Kidney (tissue), 14 donors: ENCODE data around the gene RBM39. TPM values are rescaled to one million over a fixed set of nuclear protein-coding genes. Genes with fewer than 3 reads are reported as not detected.

Experiments used
- DNase-seq, 5 donors: peaks; one replicate each; pipeline ENCODE4 v3.0.0-alpha.2; 2013 to 2020
- FAIRE-seq: peaks from 2 replicates; lab custom pipeline; 2012; peaks lifted over from hg19 to GRCh38; lab: Jason Lieb, UNC
- H3K27ac ChIP-seq, 2 donors: one replicate each; pipeline ENCODE4 v1.7.0; 2013; ENCODE audit warnings: low read depth in 2 of 2, low read length in 2 of 2, inconsistent platforms in 1 of 2
- H3K27me3 ChIP-seq: one replicate; pipeline ENCODE4 v1.7.1; 2013; ENCODE audit warnings: low read length, inconsistent platforms; ENCODE audit not compliant: control insufficient read depth, insufficient read depth
- H3K36me3 ChIP-seq, 3 donors: one replicate each; pipeline versions ENCODE4 v1.7.0 to v1.7.1; 2013; ENCODE audit warnings: low read length in 3 of 3, control low read depth in 1 of 3, inconsistent platforms in 1 of 3; ENCODE audit not compliant: insufficient read depth in 3 of 3, control insufficient read depth in 2 of 3
- H3K4me1 ChIP-seq, 3 donors: one replicate each; pipeline versions ENCODE4 v1.7.0 to v1.7.1; 2013; ENCODE audit warnings: low read length in 3 of 3, inconsistent platforms in 1 of 3, low read depth in 1 of 3; ENCODE audit not compliant: control insufficient read depth in 2 of 3, insufficient read depth in 2 of 3
- H3K4me3 ChIP-seq, 3 donors: one replicate each; pipeline versions ENCODE4 v1.7.0 to v1.8.1; 2013; ENCODE audit warnings: low read length in 3 of 3, control low read depth in 1 of 3, inconsistent platforms in 1 of 3
- H3K9ac ChIP-seq, 3 donors: one replicate each; pipeline versions ENCODE4 v1.7.0 to v1.7.1; 2013; ENCODE audit warnings: low read length in 3 of 3, control low read depth in 1 of 3, inconsistent platforms in 1 of 3
- H3K9me3 ChIP-seq, 3 donors: one replicate each; pipeline versions ENCODE4 v1.7.0 to v1.7.1; 2013; ENCODE audit warnings: low read length in 3 of 3, control low read depth in 1 of 3, inconsistent platforms in 1 of 3; ENCODE audit not compliant: control insufficient read depth in 2 of 3, insufficient read depth in 1 of 3
- CTCF ChIP-seq: IDR thresholded peaks from 3 replicates; pipeline ENCODE4 v1.5.1; 2012; ENCODE audit warnings: mild to moderate bottlenecking, moderate library complexity, borderline replicate concordance; ENCODE audit not compliant: insufficient read depth; ENCODE audit errors: extremely low read depth
- intact Hi-C: fragments of 100-400 bp; cut with DNase I; formaldehyde crosslinking; loops from one replicate; pipeline ENCODE4 v1.11.1; 2022
- polyA plus RNA-seq: library from polyadenylated mRNA; stranded (reverse); fragments of 350-450 nt; fragmentation: Illumina TruSeq; extraction: RNeasy Lipid Tissue Mini Kit (QIAGEN cat#74804); gene quantifications from one replicate; pipeline ENCODE4 v1.2.3, GENCODE V29; 2014; ENCODE audit warnings: low read depth, low replicate concordance; ENCODE audit not compliant: insufficient read depth
- total RNA-seq: library from RNA; stranded (reverse); fragmentation: NEBNext Ultra II Directional; extraction: Animal tissue kit (Norgen Biotek cat#: 25700); gene quantifications from one replicate; pipeline ENCODE4 v1.2.1, GENCODE V29; 2021
- donor health status: control.
- donor health status: control.
- donor health status: control.
- donor health status: control.
- donor health status: control.
- donor health status: DM: yes; HTN: yes; CAD: no.
- donor health status: Normal renal cell carcinoma (clear cell type).

Gene RBM39
- total and polyA plus RNA-seq, 2 donors from 2014 or later = 148 to 304 TPM

GRCh38 chr20:35710884-35711587 lies 31.0 kb downstream of the RBM39 start:
- intact Hi-C loops = no loop called here
- no peak overlapping the region for H3K9ac ChIP-seq

GRCh38 chr20:35710039-35710438 lies 32.0 kb downstream of the RBM39 start:
- no peaks in the 10 kb centered on the region for H3K9me3 ChIP-seq
- no peak for TF ChIP-seq CTCF
- no peaks in the 10 kb centered on the region for H3K4me1 ChIP-seq
- intact Hi-C loops = no loop called here
- H3K4me3 ChIP-seq = no peak overlapping the region
- FAIRE-seq (no peak), DNase-seq (no peak)
- H3K36me3 ChIP-seq = peaks cover 26 to 74% (median 42%) of the 10 kb centered on the region in 3 donors
- H3K9ac ChIP-seq = no peak overlapping the region
- H3K27ac ChIP-seq = no peak overlapping the region
- no peaks in the 10 kb centered on the region for H3K27me3 ChIP-seq

More at GRCh38 chr20:35710884-35711587, 31.0 kb downstream of the RBM39 start:
- DNase-seq = no peak
- H3K4me3 ChIP-seq = no peak overlapping the region
- FAIRE-seq = no peak
- H3K36me3 ChIP-seq = peaks cover 29 to 74% (median 45%) of the 10 kb centered on the region in 3 donors
- no peak overlapping the region for H3K27ac ChIP-seq
- no peaks in the 10 kb centered on the region for H3K9me3 ChIP-seq
- TF ChIP-seq CTCF = no peak
- no peaks in the 10 kb centered on the region for H3K4me1 ChIP-seq
- no peaks in the 10 kb centered on the region for H3K27me3 ChIP-seq

DNA sequence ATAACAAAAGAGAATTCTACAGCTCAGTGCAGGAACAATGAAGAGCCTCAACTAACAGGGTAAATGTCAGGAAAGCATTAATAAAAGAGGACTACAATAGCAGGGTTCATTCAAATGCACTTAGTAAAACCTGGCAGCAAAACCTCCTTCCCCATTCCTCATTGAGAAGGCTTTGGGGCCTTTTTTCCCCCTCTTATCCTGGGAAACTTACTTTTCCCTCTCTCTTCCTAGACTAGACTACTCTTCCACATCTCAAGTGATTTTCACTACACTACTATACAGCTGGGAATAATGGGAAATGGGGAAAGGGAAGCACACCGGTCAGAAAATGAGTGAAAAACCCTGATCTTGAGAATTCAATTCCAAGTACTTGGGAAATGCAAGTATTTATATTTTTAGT lies 32.8 kb downstream of the RBM39 start:
- Histone ChIP-seq H3K36me3 (peaks cover 27 to 76% (median 43%) of the 10 kb centered on the region in 3 donors), H3K4me1 (no peaks in the 10 kb centered on the region), H3K9me3 (no peaks in the 10 kb centered on the region), H3K27ac (no peak overlapping the region), H3K27me3 (no peaks in the 10 kb centered on the region), H3K4me3 (no peak overlapping the region), H3K9ac (peak overlapping the region in 1 of 3 donors; percentile 6)
- DNase-seq (no peak), FAIRE-seq (no peak)
- TF ChIP-seq CTCF = no peak
- intact Hi-C loops = no loop called here
